Activated naive CD8-positive, alpha-beta T cell treated with anti-CD3 and anti-CD28 coated beads, Interleukin-2, amount 10 ng/mL, durations not matched to agents 7 days and 5 days (primary cell): ENCODE data around the gene ABCC8. TPM values are rescaled to one million over a fixed set of nuclear protein-coding genes. Genes with fewer than 3 reads are reported as not detected.

Experiments
- ATAC-seq: fragments of 150-1000 bp; cut with Tn5 transposase; one replicate; pipeline ENCODE4 v1.10.0; 2021; ENCODE audit warnings: low read depth, moderate library complexity
- POLR2A ChIA-PET: fragments of 350-600 bp; sonication (Branson Sonifier 250); formaldehyde crosslinking; loops from one replicate; lab custom pipeline; 2021; ENCODE audit warnings: antibody characterized with exemption; lab: Charles Lee
- DNase-seq: peaks from one replicate; pipeline ENCODE4 v3.0.0; 2021
- H3K27ac Mint-ChIP-seq: one replicate; pipeline ENCODE4 v1.8.0; 2022; ENCODE audit warnings: mild to moderate bottlenecking, mixed read lengths
- H3K27me3 Mint-ChIP-seq: one replicate; pipeline ENCODE4 v1.8.0; 2022; ENCODE audit warnings: mild to moderate bottlenecking, moderate library complexity, mixed read lengths
- H3K36me3 Mint-ChIP-seq: one replicate; pipeline ENCODE4 v1.8.0; 2021; ENCODE audit warnings: mild to moderate bottlenecking, mixed read lengths
- H3K4me1 Mint-ChIP-seq: one replicate; pipeline ENCODE4 v1.8.0; 2021; ENCODE audit warnings: mixed read lengths
- H3K4me3 Mint-ChIP-seq: one replicate; pipeline ENCODE4 v1.8.0; 2022; ENCODE audit warnings: mild to moderate bottlenecking, moderate library complexity, mixed read lengths
- H3K9me3 Mint-ChIP-seq: one replicate; pipeline ENCODE4 v1.8.0; 2021; ENCODE audit warnings: mixed read lengths
- total RNA-seq, 2 experiments: library from RNA; stranded (reverse); gene quantifications; one replicate each; pipeline ENCODE4 v1.2.3, GENCODE V29; 2021

The ABCC8 gene
- total RNA-seq, 2 experiments from 2014 or later, result not detected

GRCh38 chr11:17410606-17411379 lies 65.9 kb downstream of the ABCC8 start:
- ATAC-seq (no peak), DNase-seq (no peak)
- Mint-ChIP-seq H3K4me1 (peaks cover 38% of the 10 kb centered on the region), H3K9me3 (no peaks in the 10 kb centered on the region), H3K4me3 (no peak overlapping the region), H3K36me3 (no peaks in the 10 kb centered on the region), H3K27me3 (peaks cover 15% of the 10 kb centered on the region), H3K27ac (peak overlapping the region; percentile 66)
- POLR2A ChIA-PET, result no interaction called here

DNA sequence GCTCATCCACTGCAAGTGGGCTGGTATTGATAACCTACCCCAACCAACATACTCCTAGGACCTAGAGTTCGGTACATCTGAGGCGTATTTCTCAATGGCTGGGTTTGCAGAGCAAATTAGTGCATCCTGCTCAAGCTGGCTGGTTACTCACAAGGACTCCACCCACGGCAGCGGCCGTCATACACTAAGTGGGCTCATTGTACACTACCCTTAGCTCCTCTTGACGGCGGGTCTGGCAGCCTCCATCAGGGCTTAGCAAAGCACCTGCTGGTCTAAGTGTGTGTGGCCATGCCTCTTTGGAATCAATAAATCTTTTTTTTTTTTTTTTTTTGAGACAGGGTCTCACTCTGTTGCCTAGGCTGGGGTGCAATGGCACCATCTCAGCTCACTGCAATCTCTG lies 68.0 kb downstream of the ABCC8 start:
- H3K36me3 Mint-ChIP-seq, result no peaks in the 10 kb centered on the region
- peaks cover 8% of the 10 kb centered on the region for H3K27me3 Mint-ChIP-seq
- H3K9me3 Mint-ChIP-seq, result no peaks in the 10 kb centered on the region
- no peak overlapping the region for H3K27ac Mint-ChIP-seq
- H3K4me1 Mint-ChIP-seq, result peaks cover 25% of the 10 kb centered on the region
- DNase-seq (no peak), ATAC-seq (no peak)
- H3K4me3 Mint-ChIP-seq, result no peak overlapping the region
- POLR2A ChIA-PET, result interaction anchor here (0.6 kb wide), 1 partner anchor 144 kb away, joined by 4 read pairs; no protein-coding TSS in a partner anchor

DNA sequence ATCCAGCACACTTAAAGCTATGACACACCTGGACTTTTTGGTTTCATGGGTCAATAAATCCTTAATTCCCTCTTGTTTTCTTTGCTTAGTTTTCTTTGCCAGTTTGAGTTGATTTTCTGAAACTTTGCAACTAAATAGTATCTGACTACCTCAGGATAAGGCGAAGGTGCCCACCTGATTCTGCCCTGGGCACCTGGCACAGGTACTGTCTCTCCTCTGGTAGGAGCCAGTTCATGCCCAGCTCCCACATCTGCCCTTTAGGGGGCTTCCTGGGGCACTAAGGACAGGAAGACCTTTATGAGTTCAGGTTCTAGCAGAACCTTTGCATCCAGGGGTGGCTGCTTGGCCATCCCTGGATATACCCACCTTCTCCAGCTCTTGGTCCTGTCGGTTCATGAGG lies 68.6 kb downstream of the ABCC8 start:
- H3K9me3 Mint-ChIP-seq, result no peaks in the 10 kb centered on the region
- H3K36me3 Mint-ChIP-seq, result no peaks in the 10 kb centered on the region
- peaks cover 18% of the 10 kb centered on the region for H3K4me1 Mint-ChIP-seq
- DNase-seq (no peak), ATAC-seq (no peak)
- H3K4me3 Mint-ChIP-seq, result no peak overlapping the region
- no peak overlapping the region for H3K27ac Mint-ChIP-seq
- peaks cover 7% of the 10 kb centered on the region for H3K27me3 Mint-ChIP-seq
- POLR2A ChIA-PET, result interaction anchor here (0.6 kb wide), 1 partner anchor 144 kb away, joined by 4 read pairs; no protein-coding TSS in a partner anchor

DNA sequence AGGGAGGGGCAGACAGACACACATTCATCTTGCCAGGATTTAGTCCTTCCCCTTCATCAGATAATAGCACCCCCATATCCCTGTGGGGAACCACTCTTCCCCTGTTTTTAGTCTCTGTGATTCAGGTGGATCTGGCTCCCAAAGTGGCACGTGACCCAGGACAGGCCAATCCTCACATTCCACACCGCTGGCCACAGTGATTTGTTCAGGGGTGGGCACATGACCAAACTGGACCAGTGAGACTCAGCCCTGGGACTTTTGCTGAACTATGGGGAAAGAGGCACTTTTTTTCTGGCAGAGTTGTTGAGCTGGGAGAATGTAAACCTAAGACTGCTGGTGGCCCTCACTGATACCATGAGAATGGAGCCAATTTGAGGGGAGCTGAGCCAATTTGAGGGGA lies 69.1 kb downstream of the ABCC8 start:
- Mint-ChIP-seq H3K27ac (no peak overlapping the region), H3K36me3 (no peaks in the 10 kb centered on the region), H3K27me3 (peaks cover 7% of the 10 kb centered on the region), H3K4me1 (peaks cover 14% of the 10 kb centered on the region), H3K9me3 (no peaks in the 10 kb centered on the region), H3K4me3 (no peak overlapping the region)
- POLR2A ChIA-PET, result no interaction called here
- ATAC-seq (no peak), DNase-seq (no peak)

DNA sequence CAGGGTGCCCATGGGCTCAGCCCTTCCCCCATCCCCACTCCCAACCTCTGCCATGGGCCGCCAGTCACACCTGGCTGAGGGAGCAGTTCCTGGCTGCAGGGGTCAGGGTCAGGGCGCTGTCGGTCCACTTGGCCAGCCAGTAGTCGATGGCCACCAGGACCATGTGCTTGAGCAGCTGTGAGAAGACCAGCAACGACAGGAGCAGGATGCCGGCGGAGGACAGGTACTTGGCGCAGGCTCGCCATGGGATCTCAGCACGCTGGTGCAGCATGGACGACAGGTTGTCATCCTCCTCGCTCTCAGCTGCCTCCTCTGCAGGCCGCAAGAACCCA lies 69.9 kb downstream of the ABCC8 start:
- POLR2A ChIA-PET, result no interaction called here
- ATAC-seq, result no peak
- H3K27ac Mint-ChIP-seq, result no peak overlapping the region
- DNase-seq, result no peak
- no peak overlapping the region for H3K4me3 Mint-ChIP-seq
- no peaks in the 10 kb centered on the region for H3K36me3 Mint-ChIP-seq
- H3K4me1 Mint-ChIP-seq, result peaks cover 12% of the 10 kb centered on the region
- H3K27me3 Mint-ChIP-seq, result peaks cover 7% of the 10 kb centered on the region
- H3K9me3 Mint-ChIP-seq, result no peaks in the 10 kb centered on the region

GRCh38 chr11:17406082-17406817 lies 70.4 kb downstream of the ABCC8 start:
- POLR2A ChIA-PET, result no interaction called here
- no peaks in the 10 kb centered on the region for H3K9me3 Mint-ChIP-seq
- H3K36me3 Mint-ChIP-seq, result no peaks in the 10 kb centered on the region
- no peak overlapping the region for H3K27ac Mint-ChIP-seq
- DNase-seq (no peak), ATAC-seq (no peak)
- peaks cover 10% of the 10 kb centered on the region for H3K4me1 Mint-ChIP-seq
- no peak overlapping the region for H3K4me3 Mint-ChIP-seq
- H3K27me3 Mint-ChIP-seq, result peaks cover 7% of the 10 kb centered on the region

DNA sequence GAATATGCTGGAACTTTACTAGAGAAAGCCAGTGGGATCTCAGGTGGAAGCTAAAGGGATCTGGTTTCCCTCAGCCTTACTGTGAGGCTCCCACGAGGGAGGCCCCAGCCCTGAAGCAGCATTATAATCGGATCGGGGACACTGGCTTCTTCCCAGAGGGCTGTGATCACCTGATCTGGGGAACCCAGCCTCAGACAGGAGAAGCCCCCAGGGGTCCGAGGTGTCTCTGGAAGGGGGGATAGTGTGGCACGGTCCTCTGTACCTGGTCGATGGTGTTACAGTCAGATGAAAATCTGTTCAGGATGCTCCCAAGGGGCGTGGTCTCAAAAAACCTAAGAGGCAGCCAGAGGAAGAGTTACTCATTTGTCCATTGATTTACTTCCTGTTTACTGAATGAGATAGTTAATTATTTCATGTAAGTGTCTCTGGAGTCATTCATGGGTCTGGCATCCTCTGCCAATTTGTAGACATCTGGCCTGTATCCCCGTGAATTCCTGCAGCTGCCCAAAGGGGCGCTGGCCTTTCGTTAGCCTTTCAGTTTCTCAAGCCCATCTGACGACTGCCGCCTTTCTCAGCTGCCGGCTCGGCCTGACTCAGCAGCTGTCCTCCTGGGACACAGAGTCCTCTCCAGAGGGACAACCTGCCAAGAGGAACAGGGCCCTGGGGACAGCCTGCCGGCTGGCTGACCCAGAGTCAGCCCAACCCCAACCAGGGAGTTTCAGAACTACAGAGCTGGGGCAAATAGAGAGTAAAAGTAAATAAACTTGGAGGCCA lies 71.2 kb downstream of the ABCC8 start:
- DNase-seq, result no peak
- Mint-ChIP-seq H3K4me1 (peaks cover 10% of the 10 kb centered on the region), H3K27ac (no peak overlapping the region), H3K4me3 (no peak overlapping the region), H3K9me3 (no peaks in the 10 kb centered on the region), H3K36me3 (no peaks in the 10 kb centered on the region), H3K27me3 (peaks cover 7% of the 10 kb centered on the region)
- POLR2A ChIA-PET, result no interaction called here
- ATAC-seq, result no peak

- no peaks in the 10 kb centered on the region for H3K36me3 Mint-ChIP-seq
- POLR2A ChIA-PET, result interaction anchor here (1.0 kb wide), 1 partner anchor 20 kb away, joined by 4 read pairs; no protein-coding TSS in a partner anchor
- peaks cover 9% of the 10 kb centered on the region for H3K4me1 Mint-ChIP-seq
- ATAC-seq, result no peak
- H3K4me3 Mint-ChIP-seq, result no peak overlapping the region
- no peaks in the 10 kb centered on the region for H3K9me3 Mint-ChIP-seq
- no peak for DNase-seq
- H3K27me3 Mint-ChIP-seq, result peaks cover 12% of the 10 kb centered on the region
- H3K27ac Mint-ChIP-seq, result no peak overlapping the region
These were observed 72.5 kb downstream of the ABCC8 start for GRCh38 chr11:17403980-17404759.

DNA sequence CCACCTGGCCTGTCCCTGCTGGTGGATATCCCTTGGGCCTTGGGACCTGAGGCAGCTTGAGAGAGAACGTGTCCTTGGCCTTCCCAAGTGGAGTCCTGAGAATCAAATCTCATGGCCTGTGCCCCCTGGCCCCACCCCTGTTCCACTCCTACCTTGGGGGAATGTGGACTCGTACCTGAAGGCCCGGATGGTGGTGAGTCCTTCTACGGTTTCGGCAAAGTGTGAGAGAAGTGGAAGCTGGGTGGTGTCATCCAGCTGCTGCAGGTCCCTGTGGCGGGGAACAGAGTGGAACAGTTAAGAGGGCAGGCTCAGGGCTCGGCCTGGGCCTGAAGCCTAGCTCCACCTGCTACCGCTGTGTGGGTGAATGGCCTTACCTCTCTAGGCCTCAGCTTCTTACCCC lies 74.2 kb downstream of the ABCC8 start:
- H3K27ac Mint-ChIP-seq, result no peak overlapping the region
- ATAC-seq, result no peak
- POLR2A ChIA-PET, result no interaction called here
- H3K27me3 Mint-ChIP-seq, result peaks cover 17% of the 10 kb centered on the region
- H3K36me3 Mint-ChIP-seq, result no peaks in the 10 kb centered on the region
- H3K4me1 Mint-ChIP-seq, result peaks cover 9% of the 10 kb centered on the region
- H3K9me3 Mint-ChIP-seq, result no peaks in the 10 kb centered on the region
- no peak overlapping the region for H3K4me3 Mint-ChIP-seq
- no peak for DNase-seq

DNA sequence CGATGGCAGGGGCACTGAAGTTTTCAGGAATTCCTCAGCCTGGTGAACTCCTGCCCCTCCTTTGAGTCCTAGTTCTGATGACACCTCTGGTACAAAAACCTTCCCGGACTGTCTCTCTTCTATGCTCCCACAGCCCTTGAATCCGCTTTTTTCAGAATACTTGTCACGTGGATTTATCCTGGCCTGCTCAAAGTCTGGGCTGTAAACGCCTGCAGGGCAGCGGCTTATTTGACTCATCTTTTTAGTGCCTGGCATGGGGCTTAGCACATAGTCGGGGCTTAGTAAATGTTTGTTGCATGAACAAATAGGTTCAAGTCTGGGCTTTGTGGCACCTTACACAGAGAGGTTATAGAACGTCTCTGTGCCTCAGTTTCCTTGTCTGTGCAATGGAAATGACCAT lies 74.8 kb downstream of the ABCC8 start:
- Mint-ChIP-seq H3K4me1 (peaks cover 9% of the 10 kb centered on the region), H3K9me3 (no peaks in the 10 kb centered on the region), H3K4me3 (no peak overlapping the region), H3K27ac (no peak overlapping the region), H3K27me3 (peaks cover 14% of the 10 kb centered on the region), H3K36me3 (no peaks in the 10 kb centered on the region)
- DNase-seq, result no peak
- no peak for ATAC-seq
- POLR2A ChIA-PET, result interaction anchor here (0.9 kb wide), 1 partner anchor 18 kb away, joined by 3 read pairs; no protein-coding TSS in a partner anchor

DNA sequence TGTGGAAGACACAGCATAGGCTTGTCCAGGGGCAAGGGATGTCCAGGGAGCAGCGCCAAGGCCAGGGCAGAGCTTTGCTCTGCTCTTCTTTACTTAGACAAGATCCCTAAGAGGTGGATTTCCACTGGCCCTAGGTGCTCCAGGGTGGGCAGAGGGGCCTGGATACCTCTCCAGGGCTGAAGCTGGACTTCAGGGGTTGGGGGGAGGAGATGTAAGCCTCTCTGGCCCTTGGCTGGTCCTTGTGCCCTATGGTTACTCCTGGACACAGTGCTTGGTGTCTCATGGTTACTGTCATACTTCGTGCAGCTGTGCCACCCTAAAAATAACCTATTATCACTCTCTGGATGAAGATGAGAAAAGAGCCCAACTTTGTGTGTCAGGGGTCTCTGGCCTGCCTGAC lies 75.3 kb downstream of the ABCC8 start:
- no peaks in the 10 kb centered on the region for H3K9me3 Mint-ChIP-seq
- ATAC-seq, result no peak
- DNase-seq, result no peak
- H3K27me3 Mint-ChIP-seq, result peaks cover 14% of the 10 kb centered on the region
- H3K36me3 Mint-ChIP-seq, result no peaks in the 10 kb centered on the region
- POLR2A ChIA-PET, result interaction anchor here (0.9 kb wide), 1 partner anchor 17 kb away, joined by 3 read pairs; no protein-coding TSS in a partner anchor
- H3K4me3 Mint-ChIP-seq, result no peak overlapping the region
- H3K4me1 Mint-ChIP-seq, result peaks cover 9% of the 10 kb centered on the region
- no peak overlapping the region for H3K27ac Mint-ChIP-seq

- POLR2A ChIA-PET, result no interaction called here
- Mint-ChIP-seq H3K4me3 (no peak overlapping the region), H3K36me3 (no peaks in the 10 kb centered on the region), H3K27ac (no peak overlapping the region), H3K9me3 (no peaks in the 10 kb centered on the region), H3K27me3 (peaks cover 14% of the 10 kb centered on the region), H3K4me1 (peaks cover 4% of the 10 kb centered on the region)
- no peak for DNase-seq
- ATAC-seq, result no peak
These were observed 76.4 kb downstream of the ABCC8 start for GRCh38 chr11:17400048-17400775.
